Measurements from ENCODE around the gene CMTM7.

The CMTM7 gene

DNA sequence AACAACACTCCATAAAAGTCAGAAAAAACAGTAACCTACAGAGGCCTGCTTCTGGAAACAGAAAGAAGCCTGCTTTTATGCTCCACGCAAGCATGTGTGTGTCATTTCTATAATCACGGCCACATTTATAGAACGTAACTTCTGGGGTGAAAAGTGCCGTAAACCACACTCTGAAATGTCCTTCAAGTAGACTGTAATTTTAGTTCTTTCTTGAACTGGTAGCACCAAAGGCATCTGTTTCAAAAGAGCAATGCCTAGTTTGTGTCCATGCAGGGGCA, 19.5 kb upstream of the CMTM7 start:
- H3K4me1 ChIP-seq (ENCODE audit: control insufficient read depth, insufficient read depth, low read length): no peaks in the 10 kb centered on the region
- no peaks in the 10 kb centered on the region for H3K9me3 ChIP-seq (ENCODE audit: control insufficient read depth, insufficient read depth, low read depth, low read length)
- no peak for TF ChIP-seq KLF1 (tag by site-specific recombination; IDR thresholded peaks at IDR 0.05)
- TF ChIP-seq ZNF629 (tag by site-specific recombination; IDR thresholded peaks at IDR 0.05): no peak
- TF ChIP-seq ZNF514 (tag by site-specific recombination; IDR thresholded peaks at IDR 0.05): no peak
- TF ChIP-seq ZBTB1 (tag by site-specific recombination; IDR thresholded peaks at IDR 0.05): no peak
- TF ChIP-seq ZNF155 (tag by site-specific recombination; IDR thresholded peaks at IDR 0.05): no peak
- TF ChIP-seq, protein P1, sequence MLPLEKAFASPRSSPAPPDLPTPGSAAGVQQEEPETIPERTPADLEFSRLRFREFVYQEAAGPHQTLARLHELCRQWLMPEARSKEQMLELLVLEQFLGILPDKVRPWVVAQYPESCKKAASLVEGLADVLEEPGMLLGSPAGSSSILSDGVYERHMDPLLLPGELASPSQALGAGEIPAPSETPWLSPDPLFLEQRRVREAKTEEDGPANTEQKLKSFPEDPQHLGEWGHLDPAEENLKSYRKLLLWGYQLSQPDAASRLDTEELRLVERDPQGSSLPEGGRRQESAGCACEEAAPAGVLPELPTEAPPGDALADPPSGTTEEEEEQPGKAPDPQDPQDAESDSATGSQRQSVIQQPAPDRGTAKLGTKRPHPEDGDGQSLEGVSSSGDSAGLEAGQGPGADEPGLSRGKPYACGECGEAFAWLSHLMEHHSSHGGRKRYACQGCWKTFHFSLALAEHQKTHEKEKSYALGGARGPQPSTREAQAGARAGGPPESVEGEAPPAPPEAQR (tag by site-specific recombination; IDR thresholded peaks at IDR 0.05): no peak
- TF ChIP-seq ZFP3 (tag by site-specific recombination; IDR thresholded peaks at IDR 0.05; ENCODE audit: low read depth): no peak
- TF ChIP-seq ZNF404 (tag by site-specific recombination; IDR thresholded peaks at IDR 0.05): no peak
- TF ChIP-seq ZNF707 (tag by site-specific recombination; IDR thresholded peaks at IDR 0.05): no peak
- TF ChIP-seq SETDB1 (IDR thresholded peaks at IDR 0.05; ENCODE audit: insufficient read length, low read length): no peak
- TF ChIP-seq ZBTB7A (tag by site-specific recombination; IDR thresholded peaks at IDR 0.05; ENCODE audit: low read depth): no peak
- TF ChIP-seq, protein P2, sequence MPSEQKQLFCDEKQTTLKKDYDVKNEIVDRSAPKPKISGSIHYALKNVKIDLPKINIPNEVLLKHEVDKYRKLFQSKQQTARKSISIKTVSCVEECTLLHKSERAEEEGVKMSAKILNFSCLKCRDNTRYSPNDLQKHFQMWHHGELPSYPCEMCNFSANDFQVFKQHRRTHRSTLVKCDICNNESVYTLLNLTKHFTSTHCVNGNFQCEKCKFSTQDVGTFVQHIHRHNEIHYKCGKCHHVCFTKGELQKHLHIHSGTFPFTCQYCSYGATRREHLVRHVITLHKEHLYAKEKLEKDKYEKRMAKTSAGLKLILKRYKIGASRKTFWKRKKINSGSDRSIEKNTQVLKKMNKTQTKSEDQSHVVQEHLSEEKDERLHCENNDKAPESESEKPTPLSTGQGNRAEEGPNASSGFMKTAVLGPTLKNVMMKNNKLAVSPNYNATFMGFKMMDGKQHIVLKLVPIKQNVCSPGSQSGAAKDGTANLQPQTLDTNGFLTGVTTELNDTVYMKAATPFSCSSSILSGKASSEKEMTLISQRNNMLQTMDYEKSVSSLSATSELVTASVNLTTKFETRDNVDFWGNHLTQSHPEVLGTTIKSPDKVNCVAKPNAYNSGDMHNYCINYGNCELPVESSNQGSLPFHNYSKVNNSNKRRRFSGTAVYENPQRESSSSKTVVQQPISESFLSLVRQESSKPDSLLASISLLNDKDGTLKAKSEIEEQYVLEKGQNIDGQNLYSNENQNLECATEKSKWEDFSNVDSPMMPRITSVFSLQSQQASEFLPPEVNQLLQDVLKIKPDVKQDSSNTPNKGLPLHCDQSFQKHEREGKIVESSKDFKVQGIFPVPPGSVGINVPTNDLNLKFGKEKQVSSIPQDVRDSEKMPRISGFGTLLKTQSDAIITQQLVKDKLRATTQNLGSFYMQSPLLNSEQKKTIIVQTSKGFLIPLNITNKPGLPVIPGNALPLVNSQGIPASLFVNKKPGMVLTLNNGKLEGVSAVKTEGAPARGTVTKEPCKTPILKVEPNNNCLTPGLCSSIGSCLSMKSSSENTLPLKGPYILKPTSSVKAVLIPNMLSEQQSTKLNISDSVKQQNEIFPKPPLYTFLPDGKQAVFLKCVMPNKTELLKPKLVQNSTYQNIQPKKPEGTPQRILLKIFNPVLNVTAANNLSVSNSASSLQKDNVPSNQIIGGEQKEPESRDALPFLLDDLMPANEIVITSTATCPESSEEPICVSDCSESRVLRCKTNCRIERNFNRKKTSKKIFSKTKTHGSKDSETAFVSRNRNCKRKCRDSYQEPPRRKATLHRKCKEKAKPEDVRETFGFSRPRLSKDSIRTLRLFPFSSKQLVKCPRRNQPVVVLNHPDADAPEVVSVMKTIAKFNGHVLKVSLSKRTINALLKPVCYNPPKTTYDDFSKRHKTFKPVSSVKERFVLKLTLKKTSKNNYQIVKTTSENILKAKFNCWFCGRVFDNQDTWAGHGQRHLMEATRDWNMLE (tag by site-specific recombination; conservative IDR thresholded peaks at IDR 0.05; ENCODE audit: low read depth): no peak
- TF ChIP-seq, protein P3, sequence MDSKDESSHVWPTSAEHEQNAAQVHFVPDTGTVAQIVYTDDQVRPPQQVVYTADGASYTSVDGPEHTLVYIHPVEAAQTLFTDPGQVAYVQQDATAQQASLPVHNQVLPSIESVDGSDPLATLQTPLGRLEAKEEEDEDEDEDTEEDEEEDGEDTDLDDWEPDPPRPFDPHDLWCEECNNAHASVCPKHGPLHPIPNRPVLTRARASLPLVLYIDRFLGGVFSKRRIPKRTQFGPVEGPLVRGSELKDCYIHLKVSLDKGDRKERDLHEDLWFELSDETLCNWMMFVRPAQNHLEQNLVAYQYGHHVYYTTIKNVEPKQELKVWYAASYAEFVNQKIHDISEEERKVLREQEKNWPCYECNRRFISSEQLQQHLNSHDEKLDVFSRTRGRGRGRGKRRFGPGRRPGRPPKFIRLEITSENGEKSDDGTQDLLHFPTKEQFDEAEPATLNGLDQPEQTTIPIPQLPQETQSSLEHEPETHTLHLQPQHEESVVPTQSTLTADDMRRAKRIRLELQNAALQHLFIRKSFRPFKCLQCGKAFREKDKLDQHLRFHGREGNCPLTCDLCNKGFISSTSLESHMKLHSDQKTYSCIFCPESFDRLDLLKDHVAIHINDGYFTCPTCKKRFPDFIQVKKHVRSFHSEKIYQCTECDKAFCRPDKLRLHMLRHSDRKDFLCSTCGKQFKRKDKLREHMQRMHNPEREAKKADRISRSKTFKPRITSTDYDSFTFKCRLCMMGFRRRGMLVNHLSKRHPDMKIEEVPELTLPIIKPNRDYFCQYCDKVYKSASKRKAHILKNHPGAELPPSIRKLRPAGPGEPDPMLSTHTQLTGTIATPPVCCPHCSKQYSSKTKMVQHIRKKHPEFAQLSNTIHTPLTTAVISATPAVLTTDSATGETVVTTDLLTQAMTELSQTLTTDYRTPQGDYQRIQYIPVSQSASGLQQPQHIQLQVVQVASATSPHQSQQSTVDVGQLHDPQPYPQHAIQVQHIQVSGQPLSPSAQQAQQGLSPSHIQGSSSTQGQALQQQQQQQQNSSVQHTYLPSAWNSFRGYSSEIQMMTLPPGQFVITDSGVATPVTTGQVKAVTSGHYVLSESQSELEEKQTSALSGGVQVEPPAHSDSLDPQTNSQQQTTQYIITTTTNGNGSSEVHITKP (tag by site-specific recombination; IDR thresholded peaks at IDR 0.05): no peak
- H3K36me3 ChIP-seq (ENCODE audit: control insufficient read depth in 2 of 2, insufficient read depth in 1 of 2, low read length in 2 of 2): no peaks in the 10 kb centered on the region; a peak in 1 of 3 replicates
- no peak overlapping the region for H3K4me3 ChIP-seq (ENCODE audit: low read depth, low read length)
- POLR2A ChIA-PET: no interaction called here
- no peak overlapping the region for H3K27ac ChIP-seq (ENCODE audit: extremely low read depth, low read depth, low read length)
- CTCF ChIA-PET: no interaction called here

DNA sequence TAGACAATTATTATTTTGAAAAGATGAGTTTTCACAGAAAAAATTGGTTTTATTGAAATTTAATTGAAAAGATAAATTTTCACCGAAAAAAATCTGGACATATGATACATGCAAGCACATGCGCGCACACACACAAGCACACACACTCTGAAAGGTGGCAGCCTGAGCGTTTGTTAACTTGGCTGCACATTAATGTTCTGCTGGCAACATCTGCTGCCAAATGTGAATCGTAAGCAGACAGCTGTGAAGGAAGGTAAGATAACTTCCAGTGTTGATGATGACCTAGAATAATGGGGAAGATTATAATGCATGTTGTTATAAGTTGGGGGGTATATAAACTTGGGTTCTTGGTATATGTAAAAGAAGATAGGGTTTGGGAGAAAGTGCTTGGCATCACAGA, 18.4 kb upstream of the CMTM7 start:
- CTCF ChIA-PET: interaction anchor here (0.6 to 4.5 kb wide), 5 partner anchors 9 to 96 kb away, joined by 3 to 57 read pairs (median 4); no protein-coding TSS in a partner anchor
- TF ChIP-seq, protein P4, sequence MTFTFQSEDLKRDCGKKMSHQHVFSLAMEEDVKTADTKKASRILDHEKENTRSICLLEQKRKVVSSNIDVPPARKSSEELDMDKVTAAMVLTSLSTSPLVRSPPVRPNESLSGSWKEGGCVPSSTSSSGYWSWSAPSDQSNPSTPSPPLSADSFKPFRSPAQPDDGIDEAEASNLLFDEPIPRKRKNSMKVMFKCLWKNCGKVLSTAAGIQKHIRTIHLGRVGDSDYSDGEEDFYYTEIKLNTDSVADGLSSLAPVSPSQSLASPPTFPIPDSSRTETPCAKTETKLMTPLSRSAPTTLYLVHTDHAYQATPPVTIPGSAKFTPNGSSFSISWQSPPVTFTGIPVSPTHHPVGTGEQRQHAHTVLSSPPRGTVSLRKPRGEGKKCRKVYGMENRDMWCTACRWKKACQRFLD (tag by site-specific recombination; IDR thresholded peaks at IDR 0.05): no peak
- TF ChIP-seq, protein P5, sequence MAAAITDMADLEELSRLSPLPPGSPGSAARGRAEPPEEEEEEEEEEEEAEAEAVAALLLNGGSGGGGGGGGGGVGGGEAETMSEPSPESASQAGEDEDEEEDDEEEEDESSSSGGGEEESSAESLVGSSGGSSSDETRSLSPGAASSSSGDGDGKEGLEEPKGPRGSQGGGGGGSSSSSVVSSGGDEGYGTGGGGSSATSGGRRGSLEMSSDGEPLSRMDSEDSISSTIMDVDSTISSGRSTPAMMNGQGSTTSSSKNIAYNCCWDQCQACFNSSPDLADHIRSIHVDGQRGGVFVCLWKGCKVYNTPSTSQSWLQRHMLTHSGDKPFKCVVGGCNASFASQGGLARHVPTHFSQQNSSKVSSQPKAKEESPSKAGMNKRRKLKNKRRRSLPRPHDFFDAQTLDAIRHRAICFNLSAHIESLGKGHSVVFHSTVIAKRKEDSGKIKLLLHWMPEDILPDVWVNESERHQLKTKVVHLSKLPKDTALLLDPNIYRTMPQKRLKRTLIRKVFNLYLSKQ (tag by site-specific recombination; IDR thresholded peaks at IDR 0.05; ENCODE audit: borderline replicate concordance): no peak
- TF ChIP-seq ZNF214 (tag by site-specific recombination; IDR thresholded peaks at IDR 0.05; ENCODE audit: borderline replicate concordance) (no peak), ZNF121 (tag by site-specific recombination; IDR thresholded peaks at IDR 0.05) (no peak), KLF16 (tag by site-specific recombination; IDR thresholded peaks at IDR 0.05) (no peak), ZBTB26 (tag by site-specific recombination; optimal IDR thresholded peaks at IDR 0.05) (no peak)
- TF ChIP-seq, protein P6, sequence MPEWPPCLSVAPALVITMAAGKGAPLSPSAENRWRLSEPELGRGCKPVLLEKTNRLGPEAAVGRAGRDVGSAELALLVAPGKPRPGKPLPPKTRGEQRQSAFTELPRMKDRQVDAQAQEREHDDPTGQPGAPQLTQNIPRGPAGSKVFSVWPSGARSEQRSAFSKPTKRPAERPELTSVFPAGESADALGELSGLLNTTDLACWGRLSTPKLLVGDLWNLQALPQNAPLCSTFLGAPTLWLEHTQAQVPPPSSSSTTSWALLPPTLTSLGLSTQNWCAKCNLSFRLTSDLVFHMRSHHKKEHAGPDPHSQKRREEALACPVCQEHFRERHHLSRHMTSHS (tag by site-specific recombination; IDR thresholded peaks at IDR 0.05): no peak

More for the DNA sequence above, 18.4 kb upstream of the CMTM7 start:
- POLR2A ChIA-PET: no interaction called here
- Histone ChIP-seq H3K4me3 (ENCODE audit: low read depth, low read length) (no peak overlapping the region), H3K4me1 (ENCODE audit: control insufficient read depth, insufficient read depth, low read length) (no peaks in the 10 kb centered on the region), H3K36me3 (ENCODE audit: control insufficient read depth in 2 of 2, insufficient read depth in 1 of 2, low read length in 2 of 2) (no peaks in the 10 kb centered on the region; a peak in 1 of 3 replicates), H3K9me3 (ENCODE audit: control insufficient read depth, insufficient read depth, low read depth, low read length) (no peaks in the 10 kb centered on the region), H3K27ac (ENCODE audit: extremely low read depth, low read depth, low read length) (no peak overlapping the region)

Measured in HEK293 (cell line).